T-helper 2 cell (primary cell): ENCODE results near the gene VPS4A.
"Not testable (repeated sequence)": the region's sequence is repeated elsewhere in the genome, so short reads cannot be mapped to it uniquely, and the experiment has no call there.

ENCODE experiments used
- DNase-seq, 5 experiments: peaks; one replicate each; pipeline versions ENCODE4 v3.0.0 to v3.0.0-alpha.2; 2012 to 2022

The VPS4A gene

GRCh38 chr16:69327585-69328310, 16.6 kb downstream of the VPS4A start:
- DNase-seq, result no peak

GRCh38 chr16:69328854-69329316, 17.7 kb downstream of the VPS4A start:
- DNase-seq, result peak in 1 of 5 experiments; percentile 74

- peak in 2 of 5 experiments; percentile 30 to 70 for DNase-seq
Observed at GRCh38 chr16:69329369-69330285, 18.5 kb downstream of the VPS4A start.

GRCh38 chr16:69330286-69331109, 19.3 kb downstream of the VPS4A start, which contains the start of gene PDF:
Gene PDF (minus strand): TSS chr16:69330588. CDS start chr16:69330570, 18 bp downstream.
- DNase-seq, result peak; percentile 74 to 88 (median 76)

- no peak for DNase-seq
Observed at GRCh38 chr16:69334696-69335095, 23.5 kb downstream of the VPS4A start.

- DNase-seq, result peak in 1 of 5 experiments; percentile 19
Observed at GRCh38 chr16:69338557-69339288, 27.6 kb downstream of the VPS4A start.

GRCh38 chr16:69339289-69340094, 28.3 kb downstream of the VPS4A start, which contains the start of the genes COG8 and NIP7:
Gene COG8 (minus strand): TSS chr16:69339564. CDS start chr16:69339552, 12 bp downstream.
Gene NIP7 (plus strand): TSS chr16:69339772. CDS start chr16:69339830, 58 bp downstream.
- peak; percentile 73 to 94 (median 87) for DNase-seq

GRCh38 chr16:69340095-69340644, 29.0 kb downstream of the VPS4A start:
- DNase-seq, result peak in 1 of 5 experiments; percentile 42

GRCh38 chr16:69344171-69344570, 33.0 kb downstream of the VPS4A start:
- DNase-seq, result no peak

- peak in 1 of 5 experiments; percentile 16 for DNase-seq
Observed at GRCh38 chr16:69345923-69346322, 34.8 kb downstream of the VPS4A start.

GRCh38 chr16:69346683-69347082, 35.5 kb downstream of the VPS4A start:
- DNase-seq, result no peak

GRCh38 chr16:69348222-69348621, 37.1 kb downstream of the VPS4A start:
- DNase-seq, result no peak

GRCh38 chr16:69349536-69349935, 38.4 kb downstream of the VPS4A start:
- no peak for DNase-seq

- DNase-seq, result no peak
Observed at GRCh38 chr16:69350536-69351133, 39.5 kb downstream of the VPS4A start.

GRCh38 chr16:69351309-69352027, 40.3 kb downstream of the VPS4A start, which contains the start of gene TMED6:
Gene TMED6 (minus strand): TSS chr16:69351786. CDS start chr16:69351753, 33 bp downstream.
- DNase-seq, result no peak

- DNase-seq, result not testable (repeated sequence)
Observed at GRCh38 chr16:69360070-69360469, 48.9 kb downstream of the VPS4A start.

- no peak for DNase-seq
Observed at GRCh38 chr16:69363281-69363717, 52.1 kb downstream of the VPS4A start.

GRCh38 chr16:69364088-69364487, 52.9 kb downstream of the VPS4A start:
- DNase-seq, result no peak

GRCh38 chr16:69365901-69366300, 54.8 kb downstream of the VPS4A start:
- DNase-seq, result no peak
